ENCODE measurements around the gene GATA2.

DNA sequence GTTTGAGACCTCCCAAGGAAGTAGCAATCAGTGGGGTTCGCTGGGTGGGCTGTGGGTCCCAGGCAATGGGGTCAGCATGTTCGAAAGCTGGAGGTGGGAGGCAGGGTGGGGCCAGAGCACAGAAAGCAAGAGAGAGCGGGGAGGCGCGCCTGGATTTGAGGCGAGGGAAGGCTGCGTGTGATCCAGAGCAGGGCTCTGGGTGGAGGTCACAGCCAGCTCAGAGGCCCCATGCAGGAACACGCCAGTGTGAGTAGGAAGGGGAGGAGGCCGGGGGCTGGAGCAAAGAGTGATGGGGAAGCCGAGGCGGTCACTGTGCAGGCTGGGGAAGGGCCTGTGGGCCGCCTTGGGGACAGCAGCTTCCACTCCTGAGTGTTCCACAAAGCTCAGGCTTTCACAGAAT is 35.1 kb downstream of the GATA2 start:
- no peak for TF ChIP-seq EZH2 (IDR thresholded peaks at IDR 0.05; ENCODE audit: low read depth, unreplicated experiment)
- TF ChIP-seq, protein P1, sequence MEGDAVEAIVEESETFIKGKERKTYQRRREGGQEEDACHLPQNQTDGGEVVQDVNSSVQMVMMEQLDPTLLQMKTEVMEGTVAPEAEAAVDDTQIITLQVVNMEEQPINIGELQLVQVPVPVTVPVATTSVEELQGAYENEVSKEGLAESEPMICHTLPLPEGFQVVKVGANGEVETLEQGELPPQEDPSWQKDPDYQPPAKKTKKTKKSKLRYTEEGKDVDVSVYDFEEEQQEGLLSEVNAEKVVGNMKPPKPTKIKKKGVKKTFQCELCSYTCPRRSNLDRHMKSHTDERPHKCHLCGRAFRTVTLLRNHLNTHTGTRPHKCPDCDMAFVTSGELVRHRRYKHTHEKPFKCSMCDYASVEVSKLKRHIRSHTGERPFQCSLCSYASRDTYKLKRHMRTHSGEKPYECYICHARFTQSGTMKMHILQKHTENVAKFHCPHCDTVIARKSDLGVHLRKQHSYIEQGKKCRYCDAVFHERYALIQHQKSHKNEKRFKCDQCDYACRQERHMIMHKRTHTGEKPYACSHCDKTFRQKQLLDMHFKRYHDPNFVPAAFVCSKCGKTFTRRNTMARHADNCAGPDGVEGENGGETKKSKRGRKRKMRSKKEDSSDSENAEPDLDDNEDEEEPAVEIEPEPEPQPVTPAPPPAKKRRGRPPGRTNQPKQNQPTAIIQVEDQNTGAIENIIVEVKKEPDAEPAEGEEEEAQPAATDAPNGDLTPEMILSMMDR (conservative IDR thresholded peaks at IDR 0.05; ENCODE audit: low read depth in 2 of 2): no peak
- no peak for TF ChIP-seq POLR2AphosphoS5 (IDR thresholded peaks at IDR 0.05; ENCODE audit: low read depth)
- no peak for TF ChIP-seq JUNB (IDR thresholded peaks at IDR 0.05; ENCODE audit: unreplicated experiment)
- no peak for TF ChIP-seq EZH2phosphoT487 (IDR thresholded peaks at IDR 0.05; ENCODE audit: unreplicated experiment)
- TF ChIP-seq, protein P2, sequence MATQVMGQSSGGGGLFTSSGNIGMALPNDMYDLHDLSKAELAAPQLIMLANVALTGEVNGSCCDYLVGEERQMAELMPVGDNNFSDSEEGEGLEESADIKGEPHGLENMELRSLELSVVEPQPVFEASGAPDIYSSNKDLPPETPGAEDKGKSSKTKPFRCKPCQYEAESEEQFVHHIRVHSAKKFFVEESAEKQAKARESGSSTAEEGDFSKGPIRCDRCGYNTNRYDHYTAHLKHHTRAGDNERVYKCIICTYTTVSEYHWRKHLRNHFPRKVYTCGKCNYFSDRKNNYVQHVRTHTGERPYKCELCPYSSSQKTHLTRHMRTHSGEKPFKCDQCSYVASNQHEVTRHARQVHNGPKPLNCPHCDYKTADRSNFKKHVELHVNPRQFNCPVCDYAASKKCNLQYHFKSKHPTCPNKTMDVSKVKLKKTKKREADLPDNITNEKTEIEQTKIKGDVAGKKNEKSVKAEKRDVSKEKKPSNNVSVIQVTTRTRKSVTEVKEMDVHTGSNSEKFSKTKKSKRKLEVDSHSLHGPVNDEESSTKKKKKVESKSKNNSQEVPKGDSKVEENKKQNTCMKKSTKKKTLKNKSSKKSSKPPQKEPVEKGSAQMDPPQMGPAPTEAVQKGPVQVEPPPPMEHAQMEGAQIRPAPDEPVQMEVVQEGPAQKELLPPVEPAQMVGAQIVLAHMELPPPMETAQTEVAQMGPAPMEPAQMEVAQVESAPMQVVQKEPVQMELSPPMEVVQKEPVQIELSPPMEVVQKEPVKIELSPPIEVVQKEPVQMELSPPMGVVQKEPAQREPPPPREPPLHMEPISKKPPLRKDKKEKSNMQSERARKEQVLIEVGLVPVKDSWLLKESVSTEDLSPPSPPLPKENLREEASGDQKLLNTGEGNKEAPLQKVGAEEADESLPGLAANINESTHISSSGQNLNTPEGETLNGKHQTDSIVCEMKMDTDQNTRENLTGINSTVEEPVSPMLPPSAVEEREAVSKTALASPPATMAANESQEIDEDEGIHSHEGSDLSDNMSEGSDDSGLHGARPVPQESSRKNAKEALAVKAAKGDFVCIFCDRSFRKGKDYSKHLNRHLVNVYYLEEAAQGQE (IDR thresholded peaks at IDR 0.05; ENCODE audit: unreplicated experiment): no peak
- no peak for TF ChIP-seq CREB1 (CRISPR knock-in tag; IDR thresholded peaks at IDR 0.05; ENCODE audit: low read depth)
- TF ChIP-seq, protein P3, sequence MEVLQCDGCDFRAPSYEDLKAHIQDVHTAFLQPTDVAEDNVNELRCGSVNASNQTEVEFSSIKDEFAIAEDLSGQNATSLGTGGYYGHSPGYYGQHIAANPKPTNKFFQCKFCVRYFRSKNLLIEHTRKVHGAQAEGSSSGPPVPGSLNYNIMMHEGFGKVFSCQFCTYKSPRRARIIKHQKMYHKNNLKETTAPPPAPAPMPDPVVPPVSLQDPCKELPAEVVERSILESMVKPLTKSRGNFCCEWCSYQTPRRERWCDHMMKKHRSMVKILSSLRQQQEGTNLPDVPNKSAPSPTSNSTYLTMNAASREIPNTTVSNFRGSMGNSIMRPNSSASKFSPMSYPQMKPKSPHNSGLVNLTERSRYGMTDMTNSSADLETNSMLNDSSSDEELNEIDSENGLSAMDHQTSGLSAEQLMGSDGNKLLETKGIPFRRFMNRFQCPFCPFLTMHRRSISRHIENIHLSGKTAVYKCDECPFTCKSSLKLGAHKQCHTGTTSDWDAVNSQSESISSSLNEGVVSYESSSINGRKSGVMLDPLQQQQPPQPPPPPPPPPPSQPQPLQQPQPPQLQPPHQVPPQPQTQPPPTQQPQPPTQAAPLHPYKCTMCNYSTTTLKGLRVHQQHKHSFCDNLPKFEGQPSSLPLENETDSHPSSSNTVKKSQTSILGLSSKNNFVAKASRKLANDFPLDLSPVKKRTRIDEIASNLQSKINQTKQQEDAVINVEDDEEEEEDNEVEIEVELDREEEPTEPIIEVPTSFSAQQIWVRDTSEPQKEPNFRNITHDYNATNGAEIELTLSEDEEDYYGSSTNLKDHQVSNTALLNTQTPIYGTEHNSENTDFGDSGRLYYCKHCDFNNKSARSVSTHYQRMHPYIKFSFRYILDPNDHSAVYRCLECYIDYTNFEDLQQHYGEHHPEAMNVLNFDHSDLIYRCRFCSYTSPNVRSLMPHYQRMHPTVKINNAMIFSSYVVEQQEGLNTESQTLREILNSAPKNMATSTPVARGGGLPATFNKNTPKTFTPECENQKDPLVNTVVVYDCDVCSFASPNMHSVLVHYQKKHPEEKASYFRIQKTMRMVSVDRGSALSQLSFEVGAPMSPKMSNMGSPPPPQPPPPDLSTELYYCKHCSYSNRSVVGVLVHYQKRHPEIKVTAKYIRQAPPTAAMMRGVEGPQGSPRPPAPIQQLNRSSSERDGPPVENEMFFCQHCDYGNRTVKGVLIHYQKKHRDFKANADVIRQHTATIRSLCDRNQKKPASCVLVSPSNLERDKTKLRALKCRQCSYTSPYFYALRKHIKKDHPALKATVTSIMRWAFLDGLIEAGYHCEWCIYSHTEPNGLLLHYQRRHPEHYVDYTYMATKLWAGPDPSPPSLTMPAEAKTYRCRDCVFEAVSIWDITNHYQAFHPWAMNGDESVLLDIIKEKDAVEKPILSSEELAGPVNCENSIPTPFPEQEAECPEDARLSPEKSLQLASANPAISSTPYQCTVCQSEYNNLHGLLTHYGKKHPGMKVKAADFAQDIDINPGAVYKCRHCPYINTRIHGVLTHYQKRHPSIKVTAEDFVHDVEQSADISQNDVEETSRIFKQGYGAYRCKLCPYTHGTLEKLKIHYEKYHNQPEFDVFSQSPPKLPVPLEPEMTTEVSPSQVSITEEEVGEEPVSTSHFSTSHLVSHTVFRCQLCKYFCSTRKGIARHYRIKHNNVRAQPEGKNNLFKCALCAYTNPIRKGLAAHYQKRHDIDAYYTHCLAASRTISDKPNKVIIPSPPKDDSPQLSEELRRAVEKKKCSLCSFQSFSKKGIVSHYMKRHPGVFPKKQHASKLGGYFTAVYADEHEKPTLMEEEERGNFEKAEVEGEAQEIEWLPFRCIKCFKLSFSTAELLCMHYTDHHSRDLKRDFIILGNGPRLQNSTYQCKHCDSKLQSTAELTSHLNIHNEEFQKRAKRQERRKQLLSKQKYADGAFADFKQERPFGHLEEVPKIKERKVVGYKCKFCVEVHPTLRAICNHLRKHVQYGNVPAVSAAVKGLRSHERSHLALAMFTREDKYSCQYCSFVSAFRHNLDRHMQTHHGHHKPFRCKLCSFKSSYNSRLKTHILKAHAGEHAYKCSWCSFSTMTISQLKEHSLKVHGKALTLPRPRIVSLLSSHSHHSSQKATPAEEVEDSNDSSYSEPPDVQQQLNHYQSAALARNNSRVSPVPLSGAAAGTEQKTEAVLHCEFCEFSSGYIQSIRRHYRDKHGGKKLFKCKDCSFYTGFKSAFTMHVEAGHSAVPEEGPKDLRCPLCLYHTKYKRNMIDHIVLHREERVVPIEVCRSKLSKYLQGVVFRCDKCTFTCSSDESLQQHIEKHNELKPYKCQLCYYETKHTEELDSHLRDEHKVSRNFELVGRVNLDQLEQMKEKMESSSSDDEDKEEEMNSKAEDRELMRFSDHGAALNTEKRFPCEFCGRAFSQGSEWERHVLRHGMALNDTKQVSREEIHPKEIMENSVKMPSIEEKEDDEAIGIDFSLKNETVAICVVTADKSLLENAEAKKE (CRISPR knock-in tag; IDR thresholded peaks at IDR 0.05): no peak

All from GM23338 (cell line).